Prostate gland (tissue), 2 donors: ENCODE results near the gene PIK3CG.

ENCODE experiments used
- CTCF ChIP-seq, 4 experiments: fragments of 200-600 bp in 2 of 4; fragments of 450-650 bp in 2 of 4; sonication (generic) in 2 of 4; IDR thresholded peaks; 1 replicate in 3 of 4; 2 replicates in 1 of 4; pipeline ENCODE4 v1.5.1; 2016 to 2019; ENCODE audit warnings: antibody characterized with exemption in 4 of 4, mild to moderate bottlenecking in 2 of 4, moderate library complexity in 2 of 4
- POLR2A ChIP-seq: fragments of 450-650 bp; IDR thresholded peaks from one replicate; pipeline ENCODE4 v1.6.1; 2016; ENCODE audit warnings: antibody characterized with exemption, mild to moderate bottlenecking

DNA sequence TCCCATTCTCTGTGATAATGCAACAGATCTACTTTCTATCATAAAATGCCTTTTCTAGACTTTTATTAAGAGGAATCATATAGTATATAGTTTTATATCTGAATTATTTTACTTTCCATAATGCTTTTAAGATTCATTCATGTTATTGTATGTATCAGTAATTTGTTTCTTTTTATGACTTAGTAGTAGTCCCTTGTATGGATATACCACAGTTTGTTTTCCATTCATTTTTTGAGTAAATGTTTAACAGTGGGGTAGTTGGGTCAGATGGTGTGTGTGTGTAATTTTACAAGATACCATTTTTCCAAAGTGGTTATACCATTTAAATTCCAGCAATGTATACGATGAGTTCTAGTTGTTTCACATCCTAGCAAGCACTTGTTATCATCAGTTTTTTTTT is 10.4 kb downstream of the PIK3CG start:
- TF ChIP-seq CTCF (IDR thresholded peaks at IDR 0.05) (no peak), POLR2A (no peak)
